Measurements from ENCODE around the gene CLEC16A.

Gene CLEC16A

GRCh38 chr16:11015607-11016006 lies 71.2 kb downstream of the CLEC16A start:
- DNase-seq (ENCODE audit: low spot score) = no peak

- DNase-seq (ENCODE audit: low spot score) = no peak
Observed at GRCh38 chr16:11016524-11016988, 72.2 kb downstream of the CLEC16A start.

GRCh38 chr16:11016993-11017392 lies 72.6 kb downstream of the CLEC16A start:
- DNase-seq (ENCODE audit: low spot score) = no peak

- DNase-seq (ENCODE audit: low spot score) = no peak
Observed at GRCh38 chr16:11017499-11017898, 73.1 kb downstream of the CLEC16A start.

- DNase-seq (ENCODE audit: low spot score) = no peak
Observed at GRCh38 chr16:11020388-11020787, 76.0 kb downstream of the CLEC16A start.

GRCh38 chr16:11020792-11021551 lies 76.6 kb downstream of the CLEC16A start:
- no peak for DNase-seq (ENCODE audit: low spot score)

- DNase-seq (ENCODE audit: low spot score) = no peak
Observed at GRCh38 chr16:11022002-11022401, 77.6 kb downstream of the CLEC16A start.

GRCh38 chr16:11023262-11024039 lies 79.1 kb downstream of the CLEC16A start:
- DNase-seq (ENCODE audit: low spot score) = no peak

GRCh38 chr16:11024333-11025053 lies 80.1 kb downstream of the CLEC16A start:
- DNase-seq (ENCODE audit: low spot score) = no peak

- no peak for DNase-seq (ENCODE audit: low spot score)
Observed at GRCh38 chr16:11025120-11025531, 80.8 kb downstream of the CLEC16A start.

GRCh38 chr16:11029948-11030347 lies 85.6 kb downstream of the CLEC16A start:
- no peak for DNase-seq (ENCODE audit: low spot score)

GRCh38 chr16:11030990-11031510 lies 86.7 kb downstream of the CLEC16A start:
- no peak for DNase-seq (ENCODE audit: low spot score)

GRCh38 chr16:11032000-11032921 lies 87.9 kb downstream of the CLEC16A start:
- no peak for DNase-seq (ENCODE audit: low spot score)

- no peak for DNase-seq (ENCODE audit: low spot score)
Observed at GRCh38 chr16:11032922-11033291, 88.5 kb downstream of the CLEC16A start.

GRCh38 chr16:11033629-11034420 lies 89.5 kb downstream of the CLEC16A start:
- no peak for DNase-seq (ENCODE audit: low spot score)

GRCh38 chr16:11034481-11034931 lies 90.1 kb downstream of the CLEC16A start:
- no peak for DNase-seq (ENCODE audit: low spot score)

GRCh38 chr16:11035096-11035495 lies 90.7 kb downstream of the CLEC16A start:
- DNase-seq (ENCODE audit: low spot score) = no peak

GRCh38 chr16:11036040-11036439 lies 91.7 kb downstream of the CLEC16A start:
- DNase-seq (ENCODE audit: low spot score) = no peak

- DNase-seq (ENCODE audit: low spot score) = no peak
Observed at GRCh38 chr16:11036868-11037410, 92.6 kb downstream of the CLEC16A start.

- DNase-seq (ENCODE audit: low spot score) = no peak
Observed at GRCh38 chr16:11038305-11038704, 93.9 kb downstream of the CLEC16A start.
